SU-DHL-6 (cell line): ENCODE results near the gene FNDC11.

Source experiments
- H2AFZ ChIP-seq: fragments of 200-600 bp; sonication (generic); 2 replicates; pipeline ENCODE4 v1.6.1; 2014; ENCODE audit warnings: low read depth, mild to moderate bottlenecking, moderate library complexity, mixed read lengths, antibody characterized with exemption, low read length; ENCODE audit not compliant: severe bottlenecking
- H3F3A ChIP-seq: fragments of 200-600 bp; shearing (Covaris generic); 2 replicates; pipeline ENCODE4 v1.6.0; 2016; ENCODE audit warnings: antibody characterized with exemption, mild to moderate bottlenecking; ENCODE audit not compliant: insufficient read depth
- H3K27ac ChIP-seq: fragments of 200-600 bp; sonication (generic); 2 replicates; pipeline ENCODE4 v1.5.1; 2016; ENCODE audit warnings: low read depth, mild to moderate bottlenecking, low read length, moderate library complexity, mixed read lengths
- H3K27me3 ChIP-seq: fragments of 200-600 bp; sonication (generic), shearing (Covaris generic); 2 replicates; pipeline ENCODE4 v1.6.0; 2014; ENCODE audit warnings: mild to moderate bottlenecking, low read length
- H3K36me3 ChIP-seq: fragments of 200-600 bp; sonication (generic); 2 replicates; pipeline ENCODE4 v1.6.1; 2014; ENCODE audit warnings: mild to moderate bottlenecking, low read length, mixed read lengths
- H3K4me2 ChIP-seq: fragments of 300-600, 200-600 bp; shearing (Covaris generic), sonication (generic); 2 replicates; pipeline ENCODE4 v1.6.0; 2014; ENCODE audit warnings: low read length, low read depth, mild to moderate bottlenecking; ENCODE audit not compliant: poor library complexity, severe bottlenecking
- H3K4me3 ChIP-seq: fragments of 200-600 bp; sonication (generic); 2 replicates; pipeline ENCODE4 v1.5.1; 2014; ENCODE audit warnings: antibody characterized with exemption, low read length, mild to moderate bottlenecking, mixed read lengths; ENCODE audit not compliant: insufficient read depth, poor library complexity, severe bottlenecking
- H3K79me2 ChIP-seq: fragments of 200-600 bp; sonication (generic); 2 replicates; pipeline ENCODE4 v1.6.1; 2014; ENCODE audit warnings: mild to moderate bottlenecking, low read length, moderate library complexity; ENCODE audit not compliant: insufficient read depth
- H3K9ac ChIP-seq: fragments of 200-600 bp; sonication (generic); 2 replicates; pipeline ENCODE4 v1.7.0; 2014; ENCODE audit warnings: mild to moderate bottlenecking, low read length
- H3K9me2 ChIP-seq: fragments of 200-600 bp; sonication (generic); replicated peaks from 2 replicates; pipeline ENCODE4 v1.6.1; 2014; ENCODE audit warnings: low read length; ENCODE audit not compliant: insufficient read depth
- H3K9me3 ChIP-seq: fragments of 200-600 bp; sonication (generic); 2 replicates; pipeline ENCODE4 v1.6.1; 2014; ENCODE audit warnings: low read length, mixed read lengths; ENCODE audit not compliant: insufficient read depth
- H4K20me1 ChIP-seq: fragments of 200-600 bp; sonication (generic); 2 replicates; pipeline ENCODE4 v1.6.1; 2014; ENCODE audit warnings: low read depth, mild to moderate bottlenecking, antibody characterized with exemption, low read length, moderate library complexity, mixed read lengths
- EZH2phosphoT487 ChIP-seq: fragments of 200-600 bp; sonication (generic), shearing (Covaris generic); conservative IDR thresholded peaks from 2 replicates; pipeline ENCODE4 v1.6.1; 2018; ENCODE audit warnings: mild to moderate bottlenecking, antibody characterized with exemption, low read length, moderate library complexity, mixed read lengths
- TF ChIP-seq, protein P1 (sequence below): fragments of 200-600 bp; sonication (generic); IDR thresholded peaks from one replicate; pipeline ENCODE4 v1.5.1; 2017; ENCODE audit warnings: antibody characterized with exemption, mild to moderate bottlenecking, low read length, moderate library complexity; ENCODE audit not compliant: insufficient read depth, poor library complexity, severe bottlenecking

The FNDC11 gene

DNA sequence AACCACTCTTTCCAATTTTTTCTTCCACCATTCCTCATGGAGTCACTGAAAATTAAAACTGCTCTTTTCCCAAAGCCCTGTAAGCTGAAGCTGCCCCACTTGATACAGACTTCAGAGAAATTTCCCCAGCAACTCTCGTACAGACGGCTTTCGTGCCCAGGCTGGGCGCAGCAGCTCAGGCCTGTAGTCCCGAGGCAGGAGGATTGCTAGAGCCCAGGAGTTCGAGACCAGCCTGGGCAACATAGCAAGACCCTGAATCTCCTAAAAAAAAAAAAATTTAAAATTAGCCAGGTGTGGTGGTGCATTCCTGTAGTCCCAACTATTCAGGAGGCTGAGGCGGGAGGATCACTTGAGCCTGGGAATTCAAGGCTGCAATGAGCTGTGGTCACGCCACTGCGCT, 26.8 kb upstream of the FNDC11 start:
- H3K9me2 ChIP-seq: no peaks in the 10 kb centered on the region
- H3K27me3 ChIP-seq: no peaks in the 10 kb centered on the region
- no peak overlapping the region for H3K27ac ChIP-seq
- H3K36me3 ChIP-seq: peaks cover under 1% of the 10 kb centered on the region; the same call in 1 of the 2 replicates
- TF ChIP-seq, protein P1, sequence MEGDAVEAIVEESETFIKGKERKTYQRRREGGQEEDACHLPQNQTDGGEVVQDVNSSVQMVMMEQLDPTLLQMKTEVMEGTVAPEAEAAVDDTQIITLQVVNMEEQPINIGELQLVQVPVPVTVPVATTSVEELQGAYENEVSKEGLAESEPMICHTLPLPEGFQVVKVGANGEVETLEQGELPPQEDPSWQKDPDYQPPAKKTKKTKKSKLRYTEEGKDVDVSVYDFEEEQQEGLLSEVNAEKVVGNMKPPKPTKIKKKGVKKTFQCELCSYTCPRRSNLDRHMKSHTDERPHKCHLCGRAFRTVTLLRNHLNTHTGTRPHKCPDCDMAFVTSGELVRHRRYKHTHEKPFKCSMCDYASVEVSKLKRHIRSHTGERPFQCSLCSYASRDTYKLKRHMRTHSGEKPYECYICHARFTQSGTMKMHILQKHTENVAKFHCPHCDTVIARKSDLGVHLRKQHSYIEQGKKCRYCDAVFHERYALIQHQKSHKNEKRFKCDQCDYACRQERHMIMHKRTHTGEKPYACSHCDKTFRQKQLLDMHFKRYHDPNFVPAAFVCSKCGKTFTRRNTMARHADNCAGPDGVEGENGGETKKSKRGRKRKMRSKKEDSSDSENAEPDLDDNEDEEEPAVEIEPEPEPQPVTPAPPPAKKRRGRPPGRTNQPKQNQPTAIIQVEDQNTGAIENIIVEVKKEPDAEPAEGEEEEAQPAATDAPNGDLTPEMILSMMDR: no peak
- TF ChIP-seq EZH2phosphoT487: no peak
- H3K4me2 ChIP-seq: no peak overlapping the region
- H3K79me2 ChIP-seq: no peaks in the 10 kb centered on the region
- H4K20me1 ChIP-seq: no peaks in the 10 kb centered on the region
- no peak overlapping the region for H2AFZ ChIP-seq
- H3K4me3 ChIP-seq: no peak overlapping the region
- H3K9ac ChIP-seq: no peak overlapping the region
- 0 out of 2 replicates have a peak, but pooled peaks cover 3% of the 10 kb centered on the region for H3F3A ChIP-seq
- no peaks in the 10 kb centered on the region for H3K9me3 ChIP-seq

- no peaks in the 10 kb centered on the region for H4K20me1 ChIP-seq
- H3K4me2 ChIP-seq: no peak overlapping the region
- H3F3A ChIP-seq: 0 out of 2 replicates have a peak, but pooled peaks cover 3% of the 10 kb centered on the region
- no peak overlapping the region for H3K4me3 ChIP-seq
- no peaks in the 10 kb centered on the region for H3K27me3 ChIP-seq
- H3K9me2 ChIP-seq: no peaks in the 10 kb centered on the region
- no peak for TF ChIP-seq EZH2phosphoT487
- TF ChIP-seq, protein P1: no peak
- H3K79me2 ChIP-seq: no peaks in the 10 kb centered on the region
- H3K9me3 ChIP-seq: no peaks in the 10 kb centered on the region
- H3K36me3 ChIP-seq: no peaks in the 10 kb centered on the region
- H3K27ac ChIP-seq: no peak overlapping the region
- H2AFZ ChIP-seq: no peak overlapping the region
- no peak overlapping the region for H3K9ac ChIP-seq
Measured at GRCh38 chr20:63529180-63529860, 24.6 kb upstream of the FNDC11 start.

GRCh38 chr20:63529861-63530787, 23.8 kb upstream of the FNDC11 start:
- H3K36me3 ChIP-seq: no peaks in the 10 kb centered on the region
- TF ChIP-seq, protein P1: no peak
- no peak for TF ChIP-seq EZH2phosphoT487
- no peak overlapping the region for H3K4me2 ChIP-seq
- H2AFZ ChIP-seq: no peak overlapping the region
- 0 out of 2 replicates have a peak, but pooled peaks cover 1% of the 10 kb centered on the region for H3F3A ChIP-seq
- no peak overlapping the region for H3K9ac ChIP-seq
- H3K79me2 ChIP-seq: no peaks in the 10 kb centered on the region
- no peaks in the 10 kb centered on the region for H4K20me1 ChIP-seq
- H3K27ac ChIP-seq: no peak overlapping the region
- H3K9me2 ChIP-seq: no peaks in the 10 kb centered on the region
- no peak overlapping the region for H3K4me3 ChIP-seq
- H3K27me3 ChIP-seq: no peaks in the 10 kb centered on the region
- H3K9me3 ChIP-seq: no peaks in the 10 kb centered on the region
